GM18505 (cell line): ENCODE measurements around the gene SLC15A2.
"Not testable (repeated sequence)": the region's sequence is repeated elsewhere in the genome, so short reads cannot be mapped to it uniquely, and the experiment has no call there.

Source experiments
- ATAC-seq: cut with Tn5 transposase; IDR thresholded peaks from one replicate; pipeline ENCODE4 v1.9.1; 2021; ENCODE audit not compliant: unreplicated experiment
- POLR2A ChIP-seq: IDR thresholded peaks from 4 replicates; pipeline ENCODE4 v1.6.1; 2011; ENCODE audit warnings: borderline replicate concordance; ENCODE audit not compliant: insufficient read depth, insufficient read length; ENCODE audit errors: extremely low read depth

SLC15A2 gene

GRCh38 chr3:121895736-121896135 lies 1.5 kb downstream of the SLC15A2 start:
- TF ChIP-seq POLR2A: no peak
- ATAC-seq: no peak

- ATAC-seq: no peak
- TF ChIP-seq POLR2A: no peak
Observed at GRCh38 chr3:121896823-121897222, 2.6 kb downstream of the SLC15A2 start.

GRCh38 chr3:121897296-121897695 lies 3.1 kb downstream of the SLC15A2 start:
- TF ChIP-seq POLR2A: no peak

GRCh38 chr3:121913305-121913990 lies 19.2 kb downstream of the SLC15A2 start:
- ATAC-seq: no peak
- TF ChIP-seq POLR2A: no peak

More at GRCh38 chr3:121897296-121897695, 3.1 kb downstream of the SLC15A2 start:
- ATAC-seq: no peak

GRCh38 chr3:121914081-121914998 lies 20.1 kb downstream of the SLC15A2 start:
- TF ChIP-seq POLR2A: no peak
- no peak for ATAC-seq

- ATAC-seq: no peak
- no peak for TF ChIP-seq POLR2A
Observed at GRCh38 chr3:121916189-121916588, 22.0 kb downstream of the SLC15A2 start.

GRCh38 chr3:121918779-121919483 lies 24.7 kb downstream of the SLC15A2 start:
- no peak for TF ChIP-seq POLR2A
- no peak for ATAC-seq

GRCh38 chr3:121924734-121925133 lies 30.5 kb downstream of the SLC15A2 start:
- ATAC-seq: no peak
- no peak for TF ChIP-seq POLR2A

- ATAC-seq: no peak
- TF ChIP-seq POLR2A: no peak
Observed at GRCh38 chr3:121926380-121926779, 32.2 kb downstream of the SLC15A2 start.

- not testable (repeated sequence) for ATAC-seq
Observed at GRCh38 chr3:121938141-121938855, 44.1 kb downstream of the SLC15A2 start.

GRCh38 chr3:121941592-121941991 lies 47.4 kb downstream of the SLC15A2 start:
- ATAC-seq: no peak
- no peak for TF ChIP-seq POLR2A

GRCh38 chr3:121942116-121942786 lies 48.0 kb downstream of the SLC15A2 start:
- TF ChIP-seq POLR2A: no peak
- ATAC-seq: no peak
